CD14-positive monocyte (primary cell): ENCODE measurements around the gene PAQR9. TPM values are rescaled to one million over a fixed set of nuclear protein-coding genes. Genes with fewer than 3 reads are reported as not detected.

Experiments used
- DNase-seq, 3 donors: peaks; one replicate each; pipeline ENCODE4 v3.0.0-alpha.2; 2011 to 2022
- H2AFZ ChIP-seq: 2 replicates; pipeline ENCODE4 v1.6.0; 2012; ENCODE audit warnings: mild to moderate bottlenecking, low read depth, low read length, inconsistent platforms; ENCODE audit not compliant: insufficient read depth, poor library complexity, severe bottlenecking
- H3K27ac ChIP-seq, 2 donors: 1 replicate in 1 of 2; 2 replicates in 1 of 2; pipeline ENCODE4 v1.5.1; 2012 to 2013; ENCODE audit warnings: low read length in 2 of 2, control low read depth in 1 of 2, inconsistent platforms in 1 of 2, low read depth in 1 of 2, mild to moderate bottlenecking in 1 of 2
- H3K27me3 ChIP-seq, 2 donors: one replicate each; pipeline versions ENCODE4 v1.6.0 to v1.6.1; 2011 to 2013; ENCODE audit warnings: low read length in 2 of 2; ENCODE audit not compliant: control insufficient read depth in 2 of 2, insufficient read depth in 2 of 2
- H3K36me3 ChIP-seq, 2 donors: replicated peaks in 1 of 2; 1 replicate in 1 of 2; 2 replicates in 1 of 2; pipeline versions ENCODE4 v1.5.1 to v1.6.1; 2012 to 2013; ENCODE audit warnings: low read length in 2 of 2, control low read depth in 1 of 2, inconsistent platforms in 1 of 2, mild to moderate bottlenecking in 1 of 2; ENCODE audit not compliant: insufficient read depth in 2 of 2, control insufficient read depth in 1 of 2
- H3K4me1 ChIP-seq, 2 donors: 1 replicate in 1 of 2; 2 replicates in 1 of 2; pipeline versions ENCODE4 v1.5.1 to v1.6.1; 2012 to 2013; ENCODE audit warnings: low read length in 2 of 2, control low read depth in 1 of 2, inconsistent platforms in 1 of 2, mild to moderate bottlenecking in 1 of 2, moderate library complexity in 1 of 2; ENCODE audit not compliant: insufficient read depth in 2 of 2, control insufficient read depth in 1 of 2
- H3K4me2 ChIP-seq: replicated peaks from 2 replicates; pipeline ENCODE3; 2012; ENCODE audit warnings: low read length, moderate library complexity, mild to moderate bottlenecking; ENCODE audit not compliant: poor library complexity, severe bottlenecking; ENCODE audit errors: extremely low read depth
- H3K4me3 ChIP-seq, 3 experiments: fragments of 200-600 bp in 1 of 3; sonication (generic) in 1 of 3; replicated peaks in 1 of 3; 1 replicate in 2 of 3; 2 replicates in 1 of 3; pipeline ENCODE4 v1.5.1; 2011 to 2013; ENCODE audit warnings: low read length in 3 of 3, mild to moderate bottlenecking in 3 of 3, control low read depth in 2 of 3, low read depth in 2 of 3, inconsistent platforms in 1 of 3, moderate library complexity in 1 of 3
- H3K79me2 ChIP-seq: 2 replicates; pipeline ENCODE4 v1.6.0; 2012; ENCODE audit warnings: mild to moderate bottlenecking, control low read depth, inconsistent platforms, low read length, moderate library complexity; ENCODE audit not compliant: insufficient read depth
- H3K9ac ChIP-seq: 2 replicates; pipeline ENCODE4 v1.6.0; 2017; ENCODE audit warnings: low read length, mild to moderate bottlenecking; ENCODE audit not compliant: insufficient read depth, poor library complexity, severe bottlenecking
- H3K9me3 ChIP-seq, 2 donors: replicated peaks in 1 of 2; 1 replicate in 1 of 2; 2 replicates in 1 of 2; pipeline versions ENCODE4 v1.5.1 to v1.6.1; 2012 to 2013; ENCODE audit warnings: low read length in 2 of 2, control low read depth in 1 of 2; ENCODE audit not compliant: control insufficient read depth in 1 of 2, insufficient read depth in 1 of 2
- H4K20me1 ChIP-seq: 2 replicates; pipeline ENCODE4 v1.6.0; 2012; ENCODE audit warnings: mild to moderate bottlenecking, low read length, control low read depth, moderate library complexity; ENCODE audit not compliant: insufficient read depth
- H3K27ac Mint-ChIP-seq, 7 donors: one replicate each; pipeline ENCODE4 v1.8.0; 2020; ENCODE audit warnings: mild to moderate bottlenecking in 7 of 7, mixed read lengths in 7 of 7, moderate library complexity in 6 of 7, inconsistent platforms in 2 of 7
- H3K27me3 Mint-ChIP-seq, 3 donors: one replicate each; pipeline ENCODE4 v1.8.0; 2021 to 2022; ENCODE audit warnings: low read depth in 3 of 3, mild to moderate bottlenecking in 3 of 3, mixed read lengths in 3 of 3, moderate library complexity in 3 of 3, inconsistent platforms in 1 of 3
- H3K36me3 Mint-ChIP-seq, 2 donors: one replicate each; pipeline ENCODE4 v1.8.0; 2020; ENCODE audit warnings: mixed read lengths in 2 of 2, inconsistent platforms in 1 of 2, mild to moderate bottlenecking in 1 of 2
- H3K4me1 Mint-ChIP-seq: one replicate; pipeline ENCODE4 v1.8.0; 2020; ENCODE audit warnings: mild to moderate bottlenecking, mixed read lengths
- H3K4me3 Mint-ChIP-seq, 2 donors: one replicate each; pipeline ENCODE4 v1.8.0; 2020; ENCODE audit warnings: mild to moderate bottlenecking in 2 of 2, mixed read lengths in 2 of 2, moderate library complexity in 1 of 2
- H3K9me3 Mint-ChIP-seq, 7 donors: one replicate each; pipeline ENCODE4 v1.8.0; 2020 to 2022; ENCODE audit warnings: mixed read lengths in 7 of 7, mild to moderate bottlenecking in 6 of 7, moderate library complexity in 6 of 7, inconsistent platforms in 2 of 7
- CTCF ChIP-seq: fragments of 200-600 bp; IDR thresholded peaks from one replicate; pipeline ENCODE4 v1.8.0; 2022; ENCODE audit warnings: antibody characterized with exemption, mild to moderate bottlenecking
- WGBS: methylation state at CpG from one replicate; pipeline ENCODE4 v1.1.5; 2013; ENCODE audit warnings: missing lambda C conversion rate; ENCODE audit not compliant: insufficient coverage; 5-methylcytosine and 5-hydroxymethylcytosine counted together
- intact Hi-C, 2 donors: fragments of 100-400 bp; cut with micrococcal nuclease; formaldehyde crosslinking; loops; one replicate each; pipeline versions ENCODE4 v1.15.0 to v1.15.1; 2023
- polyA plus RNA-seq, 3 donors: library from polyadenylated mRNA; depleted of rRNA in 1 of 3; unstranded in 2 of 3; stranded (reverse) in 1 of 3; fragments of 300-500 nt in 2 of 3; fragments of >200 nt in 1 of 3; fragmentation: Illumina TruSeq in 2 of 3; gene quantifications; 1 replicate in 2 of 3; 2 replicates in 1 of 3; pipeline ENCODE4 v1.2.3, GENCODE V29; 2012 to 2021

Gene PAQR9
- polyA plus RNA-seq, 3 donors = not detected

- H3K36me3 ChIP-seq = no peaks in the 10 kb centered on the region
- H3K9ac ChIP-seq = no peak overlapping the region
- intact Hi-C loops = no loop called here
- H3K27me3 Mint-ChIP-seq = peaks cover 28 to 37% (median 29%) of the 10 kb centered on the region in 3 donors
- no peaks in the 10 kb centered on the region for H3K79me2 ChIP-seq
- H4K20me1 ChIP-seq = no peaks in the 10 kb centered on the region
- no peak overlapping the region for H3K27ac ChIP-seq
- no peak overlapping the region for H3K27ac Mint-ChIP-seq
- no peak overlapping the region for H3K4me3 ChIP-seq
- no peak for TF ChIP-seq CTCF
- no peak overlapping the region for H2AFZ ChIP-seq
- H3K4me1 ChIP-seq = peaks cover 0 to 8% of the 10 kb centered on the region in 2 donors
- H3K4me3 Mint-ChIP-seq = no peak overlapping the region
- H3K4me1 Mint-ChIP-seq = peaks cover 13% of the 10 kb centered on the region
- peaks cover 0 to 18% (median 7%) of the 10 kb centered on the region in 7 donors for H3K9me3 Mint-ChIP-seq
- DNase-seq = no peak
- peaks cover 16 to 19% of the 10 kb centered on the region in 2 donors for H3K27me3 ChIP-seq
- no peaks in the 10 kb centered on the region for H3K36me3 Mint-ChIP-seq
- no peak overlapping the region for H3K4me2 ChIP-seq
- H3K9me3 ChIP-seq = no peaks in the 10 kb centered on the region
Measured at GRCh38 chr3:142943870-142944269, 19.6 kb downstream of the PAQR9 start.

GRCh38 chr3:142943349-142943748 lies 20.1 kb downstream of the PAQR9 start:
- Mint-ChIP-seq H3K9me3 (peaks cover 0 to 15% (median 4%) of the 10 kb centered on the region in 7 donors), H3K4me1 (peaks cover 13% of the 10 kb centered on the region), H3K36me3 (no peaks in the 10 kb centered on the region), H3K27ac (no peak overlapping the region), H3K27me3 (peaks cover 24 to 31% (median 25%) of the 10 kb centered on the region in 3 donors), H3K4me3 (no peak overlapping the region)
- no peaks in the 10 kb centered on the region for H3K9me3 ChIP-seq
- no peak overlapping the region for H2AFZ ChIP-seq
- WGBS = 83% methylated on average over 1 of the region's 1 CpG
- H3K36me3 ChIP-seq = no peaks in the 10 kb centered on the region
- no peak for DNase-seq
- H3K27me3 ChIP-seq = peaks cover 16 to 18% of the 10 kb centered on the region in 2 donors
- H3K9ac ChIP-seq = no peak overlapping the region
- no peak for TF ChIP-seq CTCF
- intact Hi-C loops = no loop called here
- H3K4me2 ChIP-seq = no peak overlapping the region
- no peak overlapping the region for H3K4me3 ChIP-seq
- peaks cover 0 to 8% of the 10 kb centered on the region in 2 donors for H3K4me1 ChIP-seq
- H4K20me1 ChIP-seq = no peaks in the 10 kb centered on the region
- no peaks in the 10 kb centered on the region for H3K79me2 ChIP-seq
- H3K27ac ChIP-seq = no peak overlapping the region
